Motor neuron (in vitro differentiated cells): ENCODE data around the gene ENAH. TPM values are rescaled to one million over a fixed set of nuclear protein-coding genes. Genes with fewer than 3 reads are reported as not detected.

ENCODE experiments used
- ATAC-seq, 8 experiments: fragments of 200-7000 bp; cut with Tn5 transposase; replicated peaks in 6 of 8; 2 replicates each; pipeline ENCODE4 v1.8.0; 2021; ENCODE audit warnings: mild to moderate bottlenecking in 8 of 8, moderate library complexity in 8 of 8
- H3K27ac ChIP-seq, 2 donors: fragments of 250-450 bp; sonication (Bioruptor Pico); 2 replicates each; pipeline ENCODE4 v1.9.0; 2021; ENCODE audit warnings: antibody characterized with exemption in 2 of 2, mild to moderate bottlenecking in 2 of 2, moderate library complexity in 1 of 2
- H3K4me1 ChIP-seq, 2 donors: fragments of 250-450 bp; sonication (Bioruptor Pico); replicated peaks in 1 of 2; 2 replicates each; pipeline ENCODE4 v1.6.1; 2021; ENCODE audit warnings: antibody characterized with exemption in 2 of 2, mild to moderate bottlenecking in 2 of 2, moderate library complexity in 1 of 2
- H3K4me3 ChIP-seq, 5 donors: fragments of 250-450 bp; sonication (Bioruptor Pico); 2 replicates each; pipeline ENCODE4 v1.9.0; 2021; ENCODE audit warnings: antibody characterized with exemption in 5 of 5, mild to moderate bottlenecking in 5 of 5, moderate library complexity in 4 of 5
- WGBS, 10 experiments: fragments of 450-650 bp; shearing (Covaris generic); methylation state at CpG; one replicate each; pipeline ENCODE4 v1.0.0; 2022; 5-methylcytosine and 5-hydroxymethylcytosine counted together
- in situ Hi-C, 9 experiments: fragments of 400-800 bp; cut with MboI; loops; one replicate each; pipeline ENCODE4 v1.15.0; 2021; ENCODE audit warnings: low sequenced_read_pairs in 9 of 9, low pct_unique_long_range_greater_than_20kb in 2 of 9; ENCODE audit not compliant: unreplicated experiment in 9 of 9
- total RNA-seq, 8 experiments: library from RNA; unstranded; fragments of 300-600 nt; gene quantifications; 2 replicates each; pipeline versions ENCODE4 v1.2.3 to v1.2.4, GENCODE V29; 2022

The ENAH gene
- total RNA-seq, 8 experiments from 2014 or later, result 11.1 to 172 (median 64.9) TPM

- no peak for ATAC-seq
- Histone ChIP-seq H3K4me1 (peaks cover 12% of the 10 kb centered on the region in 2 donors), H3K27ac (no peak overlapping the region), H3K4me3 (no peak overlapping the region)
- in situ Hi-C loops, result no loop called here
- 61 to 100% (median 89%) methylated on average over 1 to 12 of the region's 12 CpGs; no CpG with 5 or more reads in 1 of the 10 experiments for WGBS, 10 experiments
These were observed 202.3 kb downstream of the ENAH start for GRCh38 chr1:225450491-225451191.

- H3K4me1 ChIP-seq, result peaks cover 8 to 10% of the 10 kb centered on the region in 2 donors
- H3K27ac ChIP-seq, result no peak overlapping the region
- WGBS, 10 experiments, result 75 to 93% (median 84%) methylated on average over 1 to 4 of the region's 5 CpGs; no CpG with 5 or more reads in 2 of the 10 experiments
- in situ Hi-C loops, result no loop called here
- H3K4me3 ChIP-seq, result no peak overlapping the region
- ATAC-seq, result no peak
These were observed 203.1 kb downstream of the ENAH start for GRCh38 chr1:225449774-225450173.

DNA sequence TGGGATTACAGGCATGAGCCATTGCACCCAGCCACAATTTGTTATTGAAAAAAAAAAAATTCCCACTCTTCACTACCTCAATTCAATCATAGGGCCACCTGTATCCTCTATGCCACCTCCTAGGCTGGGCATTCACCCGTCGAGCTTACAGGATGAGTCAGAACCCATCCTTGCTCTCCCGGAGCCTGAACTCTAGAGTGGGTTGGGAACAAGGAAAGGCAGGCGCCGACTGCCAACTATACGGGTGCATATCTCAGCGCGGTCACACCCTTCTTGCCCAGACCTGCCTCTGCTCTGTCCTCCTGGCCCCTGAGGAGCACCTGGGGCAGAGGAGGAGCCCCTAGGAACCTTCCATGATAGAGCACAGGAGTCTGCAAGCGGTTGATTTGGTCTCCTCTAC, 203.7 kb downstream of the ENAH start:
- peaks cover 4 to 5% of the 10 kb centered on the region in 2 donors for H3K4me1 ChIP-seq

DNA sequence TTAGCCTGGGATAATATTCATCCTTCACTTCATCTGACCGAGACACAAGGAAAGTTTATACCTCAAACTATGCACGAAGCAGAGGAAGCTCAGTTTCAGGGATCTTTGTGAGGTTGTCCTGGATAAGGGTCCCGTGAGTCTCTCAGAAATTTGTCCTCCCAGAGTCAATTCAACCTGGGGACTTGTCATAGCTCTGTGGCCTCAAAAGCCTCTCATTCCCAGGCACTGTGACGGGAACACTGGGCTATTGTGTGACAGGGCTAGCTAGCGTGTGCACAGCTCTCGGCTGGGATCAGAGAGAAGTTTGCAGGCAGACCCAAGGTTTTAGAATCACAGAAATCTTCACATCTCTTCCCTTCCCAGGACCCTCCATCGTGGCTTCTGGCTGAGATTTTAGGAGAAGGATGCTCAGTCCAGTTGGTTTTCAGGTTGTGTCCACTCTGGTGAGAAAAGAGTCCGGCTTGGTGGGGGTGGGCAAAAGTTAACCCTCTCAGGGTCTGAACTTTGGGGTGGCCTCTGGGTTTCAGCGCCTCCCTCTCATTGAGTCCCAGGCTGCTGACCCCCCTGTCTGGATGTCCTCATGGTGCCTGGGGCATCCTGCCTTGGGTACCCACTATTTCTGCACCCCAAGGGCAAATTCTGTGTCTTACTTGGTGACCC, 204.6 kb downstream of the ENAH start:
- Histone ChIP-seq H3K27ac (no peak overlapping the region), H3K4me1 (peaks cover 2 to 4% of the 10 kb centered on the region in 2 donors), H3K4me3 (no peak overlapping the region)
- WGBS, 10 experiments, result 17 to 89% (median 73%) methylated on average over 1 to 7 of the region's 9 CpGs; no CpG with 5 or more reads in 2 of the 10 experiments
- peak in 4 of 8 experiments; percentile 34 to 48 (median 43) for ATAC-seq
- in situ Hi-C loops, result no loop called here

More for the DNA sequence above, 203.7 kb downstream of the ENAH start:
- in situ Hi-C loops, result no loop called here
- 61 to 93% (median 90%) methylated on average over 1 to 8 of the region's 9 CpGs; no CpG with 5 or more reads in 4 of the 10 experiments for WGBS, 10 experiments
- H3K4me3 ChIP-seq, result no peak overlapping the region
- no peak overlapping the region for H3K27ac ChIP-seq
- ATAC-seq, result no peak

DNA sequence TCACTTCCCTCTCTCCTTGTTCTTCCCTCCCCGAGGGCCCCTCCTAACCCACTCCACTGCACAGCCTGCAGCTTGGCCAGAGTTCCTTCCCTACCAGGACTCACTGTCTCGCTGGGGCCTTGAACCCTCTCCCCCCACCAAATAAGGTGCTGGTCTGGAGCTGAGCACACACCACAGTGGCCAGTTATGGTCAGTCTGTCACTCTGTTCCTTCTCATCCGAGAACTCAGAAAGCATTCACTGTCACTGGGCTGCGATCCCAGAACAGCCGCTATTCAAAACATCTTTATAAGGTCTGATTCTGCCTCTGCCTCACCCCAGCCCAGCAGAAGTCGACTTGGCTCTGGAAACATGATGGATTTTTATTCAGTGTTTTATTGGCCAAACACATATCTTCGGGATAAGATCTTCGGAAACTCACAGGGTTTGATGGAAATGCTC, 205.3 kb downstream of the ENAH start:
- peak; percentile 6 to 83 (median 35) for ATAC-seq
- in situ Hi-C loops, result no loop called here
- no peak overlapping the region for H3K4me3 ChIP-seq
- H3K4me1 ChIP-seq, result peaks cover 2 to 4% of the 10 kb centered on the region in 2 donors
- 0 to 89% (median 33%) methylated on average over 1 to 7 of the region's 8 CpGs; no CpG with 5 or more reads in 1 of the 10 experiments for WGBS, 10 experiments
- H3K27ac ChIP-seq, result no peak overlapping the region

DNA sequence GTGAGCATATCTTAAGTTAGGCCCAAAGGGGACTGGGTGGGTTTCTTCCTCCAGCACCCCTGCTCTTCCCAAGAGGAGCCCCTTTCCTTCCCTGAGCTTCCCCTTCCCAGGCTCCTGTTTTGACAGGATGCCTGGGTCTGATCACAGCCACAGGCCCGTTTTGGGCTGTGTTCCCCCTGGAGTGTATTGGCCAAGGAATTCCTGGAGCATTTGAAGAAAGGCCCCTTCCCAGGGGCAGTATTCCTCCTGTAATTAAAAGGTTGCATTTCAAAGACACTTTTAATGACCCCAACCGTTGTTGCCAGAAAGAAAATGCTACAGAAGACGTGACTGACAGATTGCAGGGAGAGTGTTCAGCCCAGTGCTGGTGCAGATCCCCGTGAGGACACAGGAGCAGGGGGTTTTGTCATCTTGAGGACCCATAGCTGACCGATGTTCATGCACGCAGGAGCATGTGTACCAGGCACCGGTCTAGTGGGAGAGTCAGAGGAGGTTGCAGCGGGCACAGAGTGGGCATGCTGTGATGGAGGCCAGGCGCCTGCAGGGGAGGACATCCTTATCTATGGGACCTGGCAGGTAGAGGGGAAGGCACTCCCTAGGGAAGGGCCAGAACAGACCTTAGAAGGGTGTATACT, 205.8 kb downstream of the ENAH start:
- 0 to 93% (median 37%) methylated on average over 1 to 6 of the region's 9 CpGs; no CpG with 5 or more reads in 3 of the 10 experiments for WGBS, 10 experiments
- Histone ChIP-seq H3K27ac (no peak overlapping the region), H3K4me3 (no peak overlapping the region)

GRCh38 chr1:225446595-225446960, 206.3 kb downstream of the ENAH start:
- H3K4me1 ChIP-seq, result peaks cover 2 to 4% of the 10 kb centered on the region in 2 donors
- peak in 1 of 8 experiments; percentile 25 for ATAC-seq
- H3K4me3 ChIP-seq, result no peak overlapping the region
- in situ Hi-C loops, result no loop called here
- H3K27ac ChIP-seq, result no peak overlapping the region
- WGBS, 10 experiments, result 60 to 100% (median 65%) methylated on average over 1 to 6 of the region's 7 CpGs; no CpG with 5 or more reads in 5 of the 10 experiments

More for the DNA sequence above, 205.8 kb downstream of the ENAH start:
- in situ Hi-C loops, result no loop called here
- ATAC-seq, result peak in 5 of 8 experiments; percentile 12 to 26 (median 20)
- peaks cover 2 to 4% of the 10 kb centered on the region in 2 donors for H3K4me1 ChIP-seq

DNA sequence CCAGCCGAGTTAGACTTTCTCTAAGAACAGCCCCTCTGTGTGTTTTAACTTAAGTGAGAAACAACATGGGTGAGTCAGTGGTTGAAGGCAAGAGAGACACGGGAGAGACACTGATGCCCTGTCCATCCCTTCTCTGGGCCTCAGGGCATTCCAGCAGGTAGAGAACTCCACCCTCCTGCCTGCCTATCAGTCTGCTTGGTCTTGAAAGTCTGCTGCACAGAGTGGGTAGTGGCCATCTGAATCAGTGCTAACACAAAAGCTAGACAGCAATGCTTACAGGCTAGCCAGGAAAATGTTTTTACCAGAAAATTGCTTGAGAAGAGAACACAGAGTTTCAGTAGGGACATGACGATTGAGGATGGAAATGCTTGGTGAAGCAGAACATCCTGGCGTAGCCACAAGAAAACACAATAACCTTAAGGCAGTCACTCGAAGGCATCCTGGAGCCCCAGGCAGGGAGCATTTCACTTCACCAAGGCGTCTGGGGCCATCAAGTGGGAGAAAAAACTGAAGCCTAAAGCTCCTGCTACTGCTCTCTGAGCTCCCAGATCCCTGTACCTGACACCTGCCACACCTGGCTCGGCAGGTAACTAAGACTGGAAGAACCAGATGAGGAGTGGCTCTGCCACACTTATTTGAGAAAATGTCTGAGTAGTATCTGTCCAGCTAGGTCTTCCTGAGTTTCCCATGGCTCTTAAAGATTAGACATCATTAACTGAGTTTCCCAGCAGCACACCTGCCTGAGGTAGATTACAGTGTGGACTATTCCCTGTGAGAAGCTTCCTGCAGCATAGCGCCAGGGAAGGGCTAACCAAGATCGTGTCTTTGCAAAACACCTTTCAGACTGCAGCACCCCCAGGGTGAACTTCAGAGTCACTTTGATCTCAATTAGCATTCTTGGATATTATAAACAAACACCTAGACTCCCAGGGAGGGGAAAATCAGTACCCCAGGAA, 207.0 kb downstream of the ENAH start:
- WGBS, 10 experiments, result 50 to 93% (median 82%) methylated on average over 1 to 9 of the region's 9 CpGs; no CpG with 5 or more reads in 1 of the 10 experiments
- no peak overlapping the region for H3K27ac ChIP-seq
- no peak overlapping the region for H3K4me3 ChIP-seq
- in situ Hi-C loops, result no loop called here
- no peak for ATAC-seq
- H3K4me1 ChIP-seq, result peaks cover 2 to 4% of the 10 kb centered on the region in 2 donors

- WGBS, 10 experiments, result 40 to 100% (median 94%) methylated on average over 1 to 3 of the region's 3 CpGs; no CpG with 5 or more reads in 3 of the 10 experiments
- ATAC-seq, result no peak
- in situ Hi-C loops, result no loop called here
- Histone ChIP-seq H3K4me3 (no peak overlapping the region), H3K27ac (no peak overlapping the region), H3K4me1 (peaks cover 1 to 2% of the 10 kb centered on the region in 2 donors)
These were observed 210.8 kb downstream of the ENAH start for GRCh38 chr1:225442123-225442505.

- H3K4me3 ChIP-seq, result no peak overlapping the region
- no peak overlapping the region for H3K27ac ChIP-seq
- in situ Hi-C loops, result no loop called here
- ATAC-seq, result no peak
- WGBS, 10 experiments, result 53 to 83% (median 73%) methylated on average over 2 to 9 of the region's 9 CpGs; no CpG with 5 or more reads in 1 of the 10 experiments
- H3K4me1 ChIP-seq, result no peaks in the 10 kb centered on the region
These were observed 211.4 kb downstream of the ENAH start for GRCh38 chr1:225441314-225442122.

GRCh38 chr1:225440380-225441221, 212.3 kb downstream of the ENAH start:
- Histone ChIP-seq H3K27ac (no peak overlapping the region), H3K4me1 (no peaks in the 10 kb centered on the region), H3K4me3 (no peak overlapping the region)
- in situ Hi-C loops, result no loop called here
- no peak for ATAC-seq
- WGBS, 10 experiments, result 39 to 100% (median 82%) methylated on average over 1 to 4 of the region's 4 CpGs
